PC-9 (cell line): Measurements from ENCODE around the gene VASH2. TPM values are rescaled to one million over a fixed set of nuclear protein-coding genes. Genes with fewer than 3 reads are reported as not detected.

Experiments used
- Bru-seq: library from RNA; stranded (reverse); fragments of 400-500 nt; gene quantifications from one replicate; lab custom pipeline; 2021; lab: Mats Ljungman, UMichigan
- BruChase-seq, 2 experiments: library from RNA; stranded (reverse); fragments of 400-500 nt; gene quantifications; one replicate each; lab custom pipeline; 2021; lab: Mats Ljungman, UMichigan
- BruUV-seq: library from RNA; stranded (reverse); fragments of 400-500 nt; replicated peaks from 2 replicates; lab custom pipeline; 2021; lab: Mats Ljungman, UMichigan
- CTCF ChIA-PET: fragments of 300-600 bp; sonication (Branson Sonifier 250); formaldehyde crosslinking; loops from one replicate; lab custom pipeline; 2022; ENCODE audit warnings: antibody characterized with exemption; lab: Charles Lee
- POLR2A ChIA-PET: fragments of 300-600 bp; sonication (Branson Sonifier 250); formaldehyde crosslinking; loops from one replicate; lab custom pipeline; 2022; ENCODE audit warnings: antibody characterized with exemption; ENCODE audit not compliant: unreplicated experiment; lab: Charles Lee
- DNase-seq, 2 experiments: peaks; one replicate each; pipeline versions ENCODE4 v3.0.0 to v3.0.0-alpha.2; 2015 to 2022; ENCODE audit warnings: mixed read lengths in 1 of 2
- H2AFZ ChIP-seq: fragments of 200-600 bp; sonication (generic); 2 replicates; pipeline ENCODE4 v1.8.1; 2017; ENCODE audit warnings: antibody characterized with exemption
- H3F3A ChIP-seq: fragments of 200-600 bp; sonication (generic); 2 replicates; pipeline ENCODE4 v1.8.1; 2017; ENCODE audit warnings: antibody characterized with exemption, mild to moderate bottlenecking, low read depth; ENCODE audit not compliant: insufficient read depth
- H3K27ac ChIP-seq: fragments of 200-600 bp; sonication (generic); 2 replicates; pipeline ENCODE4 v1.6.1; 2016; ENCODE audit warnings: mixed run types
- H3K27me3 ChIP-seq: fragments of 200-600 bp; sonication (generic); 2 replicates; pipeline ENCODE4 v1.6.1; 2016; ENCODE audit warnings: low read depth, mixed run types; ENCODE audit not compliant: insufficient read depth
- H3K36me3 ChIP-seq: fragments of 200-600 bp; sonication (generic); 2 replicates; pipeline ENCODE4 v1.6.1; 2016; ENCODE audit warnings: low read depth, mixed run types
- H3K4me1 ChIP-seq: fragments of 200-600 bp; sonication (generic); replicated peaks from 2 replicates; pipeline ENCODE4 v1.6.1; 2016; ENCODE audit warnings: mixed run types; ENCODE audit not compliant: insufficient read depth
- H3K4me2 ChIP-seq: fragments of 200-600 bp; sonication (generic); 2 replicates; pipeline ENCODE4 v1.6.1; 2017; ENCODE audit warnings: mixed run types
- H3K4me3 ChIP-seq: fragments of 200-600 bp; sonication (generic); 2 replicates; pipeline ENCODE4 v1.6.1; 2016; ENCODE audit warnings: mixed run types
- H3K79me2 ChIP-seq: fragments of 200-600 bp; sonication (generic); 2 replicates; pipeline ENCODE4 v1.6.1; 2017; ENCODE audit warnings: low read depth, mixed run types
- H3K9me2 ChIP-seq: fragments of 200-600 bp; sonication (generic); 2 replicates; pipeline ENCODE4 v1.8.1; 2017; ENCODE audit warnings: mild to moderate bottlenecking; ENCODE audit not compliant: insufficient read depth
- H3K9me3 ChIP-seq: fragments of 200-600 bp; sonication (generic); 2 replicates; pipeline ENCODE4 v1.8.1; 2016; ENCODE audit warnings: low read depth; ENCODE audit not compliant: insufficient read depth
- H4K20me1 ChIP-seq: fragments of 200-600 bp; sonication (generic); 2 replicates; pipeline ENCODE4 v1.8.1; 2017; ENCODE audit not compliant: insufficient read depth
- EZH2 ChIP-seq: fragments of 200-600 bp; sonication (generic); IDR thresholded peaks from 2 replicates; pipeline ENCODE4 v1.8.0; 2017; ENCODE audit warnings: antibody characterized with exemption, low read depth
- intact Hi-C: fragments of 100-400 bp; cut with micrococcal nuclease; formaldehyde crosslinking; loops from one replicate; pipeline ENCODE4 v1.10.0; 2022; ENCODE audit not compliant: unreplicated experiment
- long read RNA-seq: library from polyadenylated mRNA; stranded (forward); transcript quantifications from one replicate; pipeline ENCODE4 v2.0.0, GENCODE V29; 2022
- total RNA-seq: library from RNA; stranded (reverse); gene quantifications from 2 replicates; pipeline ENCODE4 v1.2.3, GENCODE V29; 2021
- TF ChIP-seq, protein P1 (sequence below): fragments of 200-600 bp; sonication (generic); conservative IDR thresholded peaks from 2 replicates; pipeline ENCODE4 v1.6.1; 2017; ENCODE audit warnings: mixed run types, antibody characterized with exemption, mild to moderate bottlenecking, moderate library complexity

Gene VASH2
- total RNA-seq (0.55 TPM in 1 of 2 replicates, not detected in the other), Bru-seq, nascent RNA (percentile 16 among the genes with signal in this experiment), BruChase-seq, experiment 1, labeled RNA remaining after a 2-hour chase (percentile 19 among the genes with signal in this experiment), BruChase-seq, experiment 2, labeled RNA remaining after a 6-hour chase (percentile 16 among the genes with signal in this experiment)
- long read RNA-seq = 0 reads

DNA sequence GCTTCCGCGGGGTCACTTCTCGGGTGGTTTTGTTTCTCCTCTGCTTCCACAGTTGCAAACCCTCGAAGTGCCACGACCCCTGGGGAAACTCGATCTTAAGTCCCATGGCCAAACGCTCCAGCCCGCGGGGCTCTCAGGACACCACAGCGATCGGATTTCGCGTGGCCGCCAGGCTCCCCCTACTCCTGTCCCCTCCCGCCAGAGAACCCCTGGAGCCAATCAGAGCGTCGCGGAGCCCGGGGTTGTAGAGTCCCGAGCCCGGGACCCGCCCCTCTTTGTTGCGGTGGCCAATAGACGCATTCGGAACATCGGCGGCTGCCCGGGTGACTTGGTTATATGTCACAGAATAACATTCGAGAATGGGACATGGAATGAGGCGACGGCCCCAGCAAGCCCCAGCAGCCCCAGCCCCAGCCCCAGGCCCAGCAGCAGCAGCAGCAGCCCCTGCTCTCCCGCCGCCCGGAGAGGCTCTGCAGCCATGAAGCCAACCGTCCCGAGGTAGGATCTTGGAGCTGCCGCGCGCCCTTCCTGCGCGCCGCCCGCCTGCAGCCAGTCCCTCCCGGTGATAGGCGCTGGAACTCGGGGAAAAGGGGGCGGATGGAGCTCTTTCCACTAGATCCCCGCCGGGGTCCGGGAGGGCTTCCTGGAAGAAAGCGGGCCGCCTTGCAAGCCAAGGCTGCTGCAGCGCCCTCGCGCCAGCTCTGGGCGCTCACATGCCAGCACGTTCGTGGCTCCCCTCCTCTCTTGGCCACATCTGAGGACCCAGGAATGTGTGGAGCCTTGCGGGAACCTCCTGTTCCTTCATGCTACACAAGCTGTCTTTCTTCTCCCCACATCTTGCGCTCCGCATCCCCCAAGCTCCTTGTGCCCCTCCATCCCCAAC, at the start of gene VASH2:
Gene VASH2, plus strand, starts transcription at position 299 of the 883 bp plus-strand sequence. CDS start 1,002 bp downstream, outside the sequence.
- Histone ChIP-seq H2AFZ (no peak within 1 kb of the TSS), H3K9me3 (no peaks in the 10 kb centered on the region), H3K9me2 (no peaks in the 10 kb centered on the region; the same call in 1 of the 2 replicates), H3K4me3 (peak within 1 kb of the TSS; percentile 33; the same call in 1 of the 2 replicates), H3K4me2 (peak within 1 kb of the TSS; percentile 54), H3K36me3 (no peaks in the 10 kb centered on the region), H3K4me1 (no peaks in the 10 kb centered on the region), H4K20me1 (no peaks in the 10 kb centered on the region), H3K27ac (no peak within 1 kb of the TSS), H3F3A (no peaks in the 10 kb centered on the region), H3K27me3 (peaks cover 18% of the 10 kb centered on the region), H3K79me2 (no peaks in the 10 kb centered on the region)
- ChIA-PET POLR2A (no interaction called here), CTCF (no interaction called here)
- DNase-seq = peak in 1 of 2 experiments; percentile 55
- no peak for TF ChIP-seq EZH2
- TF ChIP-seq, protein P1, sequence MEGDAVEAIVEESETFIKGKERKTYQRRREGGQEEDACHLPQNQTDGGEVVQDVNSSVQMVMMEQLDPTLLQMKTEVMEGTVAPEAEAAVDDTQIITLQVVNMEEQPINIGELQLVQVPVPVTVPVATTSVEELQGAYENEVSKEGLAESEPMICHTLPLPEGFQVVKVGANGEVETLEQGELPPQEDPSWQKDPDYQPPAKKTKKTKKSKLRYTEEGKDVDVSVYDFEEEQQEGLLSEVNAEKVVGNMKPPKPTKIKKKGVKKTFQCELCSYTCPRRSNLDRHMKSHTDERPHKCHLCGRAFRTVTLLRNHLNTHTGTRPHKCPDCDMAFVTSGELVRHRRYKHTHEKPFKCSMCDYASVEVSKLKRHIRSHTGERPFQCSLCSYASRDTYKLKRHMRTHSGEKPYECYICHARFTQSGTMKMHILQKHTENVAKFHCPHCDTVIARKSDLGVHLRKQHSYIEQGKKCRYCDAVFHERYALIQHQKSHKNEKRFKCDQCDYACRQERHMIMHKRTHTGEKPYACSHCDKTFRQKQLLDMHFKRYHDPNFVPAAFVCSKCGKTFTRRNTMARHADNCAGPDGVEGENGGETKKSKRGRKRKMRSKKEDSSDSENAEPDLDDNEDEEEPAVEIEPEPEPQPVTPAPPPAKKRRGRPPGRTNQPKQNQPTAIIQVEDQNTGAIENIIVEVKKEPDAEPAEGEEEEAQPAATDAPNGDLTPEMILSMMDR = no peak
- no TSS peak for BruUV-seq
- intact Hi-C loops = no loop called here

DNA sequence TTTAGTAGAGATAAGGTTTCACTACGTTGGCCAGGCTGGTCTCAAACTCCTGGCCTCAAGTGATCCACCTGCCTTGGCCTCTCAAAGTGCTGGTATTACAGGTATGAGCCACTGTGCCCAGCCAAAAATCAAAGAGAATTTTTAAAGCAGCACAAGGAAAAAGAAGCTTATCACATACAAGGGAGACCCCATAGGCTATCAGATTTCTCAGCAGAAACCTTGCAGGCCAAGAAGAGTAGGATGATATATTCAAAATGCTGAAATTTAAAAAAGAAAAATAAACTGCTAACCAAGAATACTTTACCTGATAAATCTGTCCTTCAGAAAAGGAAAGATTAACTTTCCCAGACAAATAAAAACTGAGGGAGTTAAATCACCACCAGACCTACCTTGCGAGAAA, 49.1 kb upstream of the VASH2 start:
- Histone ChIP-seq H3K27ac (no peak overlapping the region), H2AFZ (no peak overlapping the region), H4K20me1 (no peaks in the 10 kb centered on the region), H3K9me3 (peaks cover 9% of the 10 kb centered on the region; the same call in 1 of the 2 replicates), H3K9me2 (no peaks in the 10 kb centered on the region), H3F3A (no peaks in the 10 kb centered on the region), H3K79me2 (no peaks in the 10 kb centered on the region), H3K36me3 (0 out of 2 replicates have a peak, but pooled peaks cover 8% of the 10 kb centered on the region), H3K4me3 (no peak overlapping the region), H3K4me1 (no peaks in the 10 kb centered on the region), H3K4me2 (no peak overlapping the region), H3K27me3 (no peaks in the 10 kb centered on the region)
- intact Hi-C loops = no loop called here
- no TSS peak for BruUV-seq
- DNase-seq = no peak
- TF ChIP-seq, protein P1 = no peak
- TF ChIP-seq EZH2 = no peak
- ChIA-PET CTCF (no interaction called here), POLR2A (no interaction called here)

DNA sequence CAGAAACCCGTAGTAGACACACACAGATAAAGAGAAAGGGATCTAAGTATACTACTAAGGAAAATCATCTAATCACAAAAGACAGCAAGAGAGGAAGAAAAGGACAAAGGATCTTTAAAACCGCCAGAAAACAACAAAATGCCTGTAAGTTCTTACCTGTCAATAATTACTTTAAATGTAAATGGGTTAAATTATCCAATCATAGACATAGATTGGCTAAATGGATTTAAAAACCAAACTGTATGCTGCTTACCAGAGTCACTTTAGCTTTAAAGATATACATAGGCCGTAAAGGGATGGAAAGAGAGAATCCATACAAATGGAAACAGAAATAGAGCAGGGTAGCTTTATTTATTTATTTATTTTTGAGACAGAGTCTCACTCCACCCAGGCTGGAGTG, 48.3 kb upstream of the VASH2 start:
- POLR2A ChIA-PET = no interaction called here

More for the DNA sequence above, 48.3 kb upstream of the VASH2 start:
- Histone ChIP-seq H3K36me3 (0 out of 2 replicates have a peak, but pooled peaks cover 8% of the 10 kb centered on the region), H3F3A (no peaks in the 10 kb centered on the region), H3K79me2 (no peaks in the 10 kb centered on the region), H3K27me3 (no peaks in the 10 kb centered on the region), H3K27ac (no peak overlapping the region), H2AFZ (no peak overlapping the region), H3K4me1 (no peaks in the 10 kb centered on the region), H3K4me2 (no peak overlapping the region), H3K4me3 (no peak overlapping the region), H4K20me1 (no peaks in the 10 kb centered on the region), H3K9me2 (no peaks in the 10 kb centered on the region), H3K9me3 (peaks cover 9% of the 10 kb centered on the region; the same call in 1 of the 2 replicates)
- no peak for DNase-seq
- intact Hi-C loops = no loop called here
- CTCF ChIA-PET = no interaction called here
- no peak for TF ChIP-seq EZH2
- TF ChIP-seq, protein P1 = no peak
- BruUV-seq = no TSS peak
